ENCODE measurements around the gene GKN2. TPM values are rescaled to one million over a fixed set of nuclear protein-coding genes. Genes with fewer than 3 reads are reported as not detected.

The GKN2 gene
- total and polyA plus RNA-seq, 2 of the 13 experiments (the other 11 are each of a cell fraction or from before 2014, with no cell fraction given): not detected

Other genes with a start within 250 kb of the GKN2 start
- not detected in 2 replicates for gene ARHGAP25, start 218.1 kb downstream of the GKN2 start, total RNA-seq (2016; rRNA removed; fragmentation: Illumina TruSeq; extraction: Trizol)
- not detected in 2 replicates for gene ARHGAP25, start 218.1 kb downstream of the GKN2 start, polyA plus RNA-seq (2011; rRNA removed)
- gene BMP10, start 81.5 kb downstream of the GKN2 start, total RNA-seq (2016; rRNA removed; fragmentation: Illumina TruSeq; extraction: Trizol): not detected in 2 replicates
- not detected in 2 replicates for gene BMP10, start 81.5 kb downstream of the GKN2 start, polyA plus RNA-seq (2011; rRNA removed)
- not detected in 2 replicates for gene GKN1, start 21.7 kb upstream of the GKN2 start, total RNA-seq (2016; rRNA removed; fragmentation: Illumina TruSeq; extraction: Trizol)
- gene GKN1, start 21.7 kb upstream of the GKN2 start, polyA plus RNA-seq (2011; rRNA removed): not detected in 2 replicates
- 9.2 and 12.7 TPM in 2 replicates for gene ANTXR1, start 60.3 kb upstream of the GKN2 start, total RNA-seq (2016; rRNA removed; fragmentation: Illumina TruSeq; extraction: Trizol)
- 3.6 and 4.5 TPM in 2 replicates for gene ANTXR1, start 60.3 kb upstream of the GKN2 start, polyA plus RNA-seq (2011; rRNA removed)